GM19395 (cell line): ENCODE data around the gene ALG12.
"Not testable (repeated sequence)": the region's sequence is repeated elsewhere in the genome, so short reads cannot be mapped to it uniquely, and the experiment has no call there.

Experiments
- ATAC-seq: cut with Tn5 transposase; IDR thresholded peaks from one replicate; pipeline ENCODE4 v1.9.1; 2021; ENCODE audit warnings: mild to moderate bottlenecking, moderate library complexity; ENCODE audit not compliant: unreplicated experiment

Gene ALG12

DNA sequence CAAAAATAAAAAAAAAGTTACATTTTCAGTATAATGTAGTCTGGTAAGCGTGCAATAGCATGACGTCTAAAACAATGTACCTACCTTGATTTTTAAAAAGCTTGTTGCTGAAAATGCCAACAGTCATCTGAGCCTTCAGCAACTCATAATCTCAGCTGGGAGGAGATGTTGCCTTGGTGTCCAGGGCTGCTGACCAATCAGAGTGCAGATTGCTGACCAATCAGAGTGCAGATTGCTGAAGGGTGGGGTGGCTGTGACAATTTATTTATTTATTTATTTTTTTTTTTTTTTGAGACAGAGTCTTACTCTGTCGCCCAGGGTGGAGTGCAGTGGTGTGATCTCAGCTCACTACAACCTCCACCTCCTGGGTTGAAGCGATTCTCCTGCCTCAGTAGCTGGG is 46.8 kb downstream of the ALG12 start:
- ATAC-seq, result no peak

DNA sequence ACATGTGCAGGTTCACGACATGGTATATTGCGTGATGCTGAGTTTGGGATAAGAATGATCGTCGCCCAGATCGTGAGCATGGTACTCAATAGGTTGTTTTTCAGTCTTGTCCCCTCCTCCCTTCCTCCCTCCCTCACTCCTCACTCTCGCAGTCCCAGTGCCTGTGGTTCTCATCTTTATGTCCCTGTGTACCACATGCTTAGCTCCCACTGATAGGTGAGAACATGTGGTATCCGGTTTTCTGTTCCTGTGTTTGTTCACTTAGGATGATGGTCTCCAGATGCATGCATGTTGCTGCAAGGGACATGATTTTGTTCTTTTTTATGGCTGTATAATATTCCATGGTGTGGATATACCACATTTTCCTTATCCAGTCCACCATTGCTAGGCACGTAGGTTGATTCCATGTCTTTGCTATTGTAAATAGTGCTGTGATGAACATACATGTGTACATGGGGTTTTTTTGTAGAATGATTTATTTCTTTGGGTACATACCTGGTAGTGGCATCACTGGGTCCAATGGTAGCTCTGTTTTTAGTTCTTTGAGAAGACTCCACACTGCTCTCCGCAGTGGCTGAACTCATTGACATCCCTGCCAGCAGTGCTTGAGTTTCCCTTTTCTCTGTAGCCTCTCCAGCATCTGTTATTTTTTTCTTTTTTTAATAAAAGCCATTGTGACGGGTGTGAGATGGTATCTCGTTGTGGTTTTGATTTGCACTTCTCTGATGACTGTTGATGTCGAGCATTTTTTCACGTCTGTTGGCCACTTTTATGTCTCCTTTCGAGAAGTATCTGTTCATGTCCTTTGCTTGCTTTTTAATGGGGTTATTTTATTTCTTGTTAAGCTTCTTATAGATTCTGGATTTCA is 48.2 kb downstream of the ALG12 start:
- ATAC-seq, result no peak

DNA sequence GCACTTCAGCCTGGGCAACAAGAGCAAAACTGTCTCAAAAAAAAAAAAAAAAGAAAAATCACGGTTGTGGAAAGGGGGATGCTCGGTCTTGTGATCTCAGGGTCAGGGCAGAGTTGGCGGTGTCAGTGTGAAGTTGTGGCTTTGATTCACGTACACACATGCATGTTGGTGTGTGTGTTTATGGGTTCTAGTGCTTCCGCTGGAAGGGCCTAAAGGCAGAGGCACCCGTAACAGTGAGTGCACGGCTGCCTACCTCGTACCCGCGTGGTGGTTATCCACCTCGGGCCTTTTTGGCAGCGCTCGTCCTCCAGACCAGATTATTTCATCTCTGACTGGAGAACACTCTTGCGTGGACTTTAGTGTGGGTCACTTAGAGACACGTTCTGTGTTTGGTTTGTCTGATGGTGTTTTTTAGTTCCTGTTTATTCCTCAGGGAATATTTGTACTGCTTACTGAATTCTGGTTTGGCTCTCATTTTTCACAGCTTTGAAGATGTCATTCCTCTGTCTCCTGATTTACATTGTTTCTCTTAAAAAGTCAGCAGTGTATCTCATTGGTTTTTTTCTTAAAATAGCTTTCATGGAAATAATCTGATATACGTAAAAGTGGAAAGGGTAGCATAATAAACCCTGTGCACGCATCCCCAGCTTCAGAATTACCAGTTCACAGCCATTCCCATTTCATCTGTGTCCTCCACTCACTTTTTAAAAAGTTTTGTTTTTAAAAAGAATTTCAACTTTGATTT is 49.0 kb downstream of the ALG12 start:
- no peak for ATAC-seq

DNA sequence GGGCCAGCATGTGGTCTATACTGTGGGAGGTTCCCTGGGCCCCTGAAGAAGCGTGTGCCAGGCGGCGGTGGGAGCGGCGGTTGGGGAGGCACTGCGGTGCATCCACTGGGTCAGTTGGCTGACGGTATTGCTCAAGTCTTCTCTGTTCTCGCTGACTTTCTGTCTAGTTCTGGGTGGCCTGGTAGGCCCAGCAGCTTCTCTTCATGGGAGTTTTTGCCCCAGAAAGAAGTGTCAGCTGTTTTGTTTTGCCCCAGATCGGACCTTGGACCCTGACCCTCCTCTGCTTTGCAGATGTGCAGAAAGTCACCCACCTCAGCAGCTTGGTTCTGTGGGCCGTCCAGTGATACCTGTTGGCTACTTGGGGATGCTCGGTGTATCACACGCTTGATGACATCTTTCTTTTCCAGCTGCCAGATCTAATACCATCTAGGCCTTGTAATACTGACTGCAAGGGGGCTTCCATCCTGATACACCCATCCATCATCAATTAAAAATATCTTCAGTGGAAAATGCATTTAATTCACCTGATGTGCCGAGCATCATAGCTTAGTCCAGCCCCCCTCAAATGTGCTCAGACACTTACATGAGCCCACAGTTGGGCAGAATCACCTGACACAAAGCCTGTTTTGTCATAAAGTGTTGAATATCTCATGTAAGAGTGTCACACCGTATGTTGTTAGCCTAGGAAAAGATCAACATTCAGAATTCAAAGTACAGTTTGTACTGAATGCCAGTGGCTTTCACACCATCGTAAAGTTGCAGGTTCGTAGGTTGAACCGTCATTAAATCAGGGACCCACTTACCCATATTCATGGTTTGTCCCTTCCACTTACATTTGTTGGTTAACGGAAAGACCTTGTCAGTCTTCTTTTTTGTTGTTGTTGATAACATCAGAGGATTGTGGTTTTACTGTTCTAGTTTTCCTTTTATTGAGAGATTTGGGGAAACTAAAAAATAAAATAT is 50.7 kb downstream of the ALG12 start:
- ATAC-seq, result no peak

DNA sequence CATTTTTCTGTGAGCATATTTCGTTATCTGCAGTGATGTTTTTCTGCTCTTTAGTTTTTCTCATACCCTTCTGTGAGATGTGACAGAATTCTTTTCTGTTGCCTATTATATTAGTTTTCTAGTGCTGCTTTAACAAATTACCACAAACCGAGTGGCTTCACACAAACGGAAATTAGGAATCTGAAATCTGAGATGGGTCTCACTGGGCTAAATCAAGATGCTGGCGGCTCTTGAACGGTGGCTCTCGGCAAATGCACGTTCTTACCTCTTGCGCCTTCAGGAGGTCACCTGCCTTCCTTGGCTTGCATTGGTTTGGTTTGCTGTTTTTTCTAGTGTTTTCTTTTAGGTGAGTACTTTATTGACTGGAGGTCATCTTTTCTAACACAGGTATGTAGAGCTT is 51.6 kb downstream of the ALG12 start:
- ATAC-seq, result no peak

DNA sequence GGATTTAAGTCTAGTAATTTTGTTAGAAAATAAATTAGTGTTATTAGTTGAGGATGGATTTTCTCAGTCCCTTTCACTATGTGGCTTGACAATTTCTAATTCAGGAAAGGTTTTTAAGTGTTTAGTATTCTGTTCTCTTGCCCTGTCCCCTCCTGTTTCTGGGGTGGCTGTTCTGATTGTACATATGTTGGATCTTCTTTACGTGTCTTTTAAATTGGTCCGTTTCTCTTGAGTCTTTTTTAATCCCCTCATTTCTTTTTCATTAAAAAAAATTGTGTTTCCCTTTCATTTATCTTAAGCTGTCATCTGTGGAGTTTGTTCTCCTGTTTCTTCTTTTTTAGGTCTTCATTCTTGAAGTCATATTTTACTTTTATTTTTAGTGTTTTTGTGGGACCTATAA is 52.1 kb downstream of the ALG12 start:
- no peak for ATAC-seq

DNA sequence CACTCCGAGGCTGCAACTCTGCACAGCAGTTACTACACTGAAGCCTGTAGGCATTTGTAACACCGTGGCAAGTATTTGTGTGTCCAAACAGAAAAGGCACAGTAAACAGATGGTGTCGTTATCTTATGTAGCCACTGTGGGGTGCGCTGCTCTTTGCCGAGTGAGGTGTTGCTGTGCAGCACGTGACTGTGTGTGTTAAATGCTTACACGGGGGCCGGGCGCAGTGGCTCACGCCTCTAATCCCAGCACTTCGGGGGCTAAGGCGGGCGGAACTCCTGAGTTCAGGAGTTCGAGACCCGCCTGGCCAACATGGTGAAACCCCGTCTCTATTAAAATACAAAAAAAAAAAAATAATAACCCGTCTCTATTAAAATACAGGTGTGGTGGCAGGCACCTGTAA is 53.1 kb downstream of the ALG12 start:
- ATAC-seq, result no peak

DNA sequence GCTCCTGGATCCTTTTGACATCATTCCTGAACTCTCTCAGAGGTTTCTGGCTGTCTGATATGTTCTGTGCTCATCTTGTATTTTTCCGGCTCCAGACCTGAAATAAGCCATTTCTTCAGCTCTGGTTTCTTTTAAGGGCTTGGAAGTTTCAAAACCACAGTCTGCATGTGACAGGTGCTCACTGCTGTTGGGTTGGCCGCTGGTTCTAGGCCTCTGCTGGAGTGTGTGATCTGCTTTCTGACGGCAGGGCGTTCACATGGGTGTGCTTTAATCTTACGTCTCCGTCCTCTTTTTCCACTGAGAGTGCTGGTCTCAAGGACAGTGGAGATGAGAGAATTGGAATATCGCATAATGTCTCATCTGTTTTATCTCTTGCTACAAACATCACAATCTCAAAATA is 54.3 kb downstream of the ALG12 start:
- no peak for ATAC-seq

DNA sequence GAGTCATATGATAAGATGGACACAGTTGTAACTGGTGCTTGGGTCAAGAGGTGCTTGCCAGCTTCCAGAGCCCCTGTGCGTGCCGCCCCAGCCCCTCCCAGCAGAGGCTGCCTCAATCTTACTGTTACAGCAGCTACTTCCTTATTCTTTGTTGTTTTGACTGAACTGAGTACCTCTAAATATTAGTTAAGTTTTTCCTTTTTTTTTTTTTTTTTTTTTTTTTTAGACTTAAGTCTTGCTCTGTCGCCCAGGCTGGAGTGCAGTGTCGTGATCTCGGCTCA is 55.8 kb downstream of the ALG12 start:
- ATAC-seq, result no peak

DNA sequence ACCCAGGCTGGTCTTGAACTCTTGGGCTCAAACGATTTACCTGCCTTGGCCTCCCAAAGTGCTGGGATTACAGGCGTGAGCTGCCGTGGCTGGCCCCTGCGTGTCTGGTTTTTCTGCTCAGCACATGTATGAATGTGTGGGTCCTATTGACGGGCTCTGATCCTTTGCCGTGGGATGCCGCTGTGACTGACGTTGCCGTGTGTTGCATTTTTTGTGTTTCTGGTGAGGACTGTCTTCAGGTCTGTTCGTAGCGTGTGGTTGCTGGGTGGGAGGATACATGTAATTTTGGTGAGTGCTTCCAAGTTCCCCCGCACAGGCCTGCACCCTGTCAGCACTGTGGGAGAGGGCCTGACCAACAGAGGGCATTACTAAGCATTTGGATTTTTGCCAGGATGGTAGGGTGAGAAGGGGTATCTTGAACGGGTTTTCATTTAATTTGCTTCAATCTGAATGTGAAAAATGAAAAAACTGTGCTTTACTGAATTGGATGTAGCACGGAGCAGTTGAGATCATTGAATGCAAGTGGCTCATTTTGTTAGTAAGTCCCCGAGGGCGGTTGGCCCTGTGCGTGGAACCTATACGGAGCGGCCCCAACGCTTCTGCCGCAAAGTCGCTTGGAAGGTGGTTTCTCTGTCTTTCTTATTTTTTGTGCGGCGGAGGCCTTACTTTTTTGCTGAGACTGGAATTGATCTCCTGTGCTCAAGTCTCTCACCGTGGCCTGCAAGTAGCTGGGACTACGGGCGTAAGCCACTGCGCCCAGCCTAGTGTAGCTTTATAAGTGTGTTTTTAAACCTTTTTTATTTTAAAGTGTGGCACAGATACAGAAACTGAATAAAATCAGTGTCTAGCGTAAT is 56.4 kb downstream of the ALG12 start:
- no peak for ATAC-seq

DNA sequence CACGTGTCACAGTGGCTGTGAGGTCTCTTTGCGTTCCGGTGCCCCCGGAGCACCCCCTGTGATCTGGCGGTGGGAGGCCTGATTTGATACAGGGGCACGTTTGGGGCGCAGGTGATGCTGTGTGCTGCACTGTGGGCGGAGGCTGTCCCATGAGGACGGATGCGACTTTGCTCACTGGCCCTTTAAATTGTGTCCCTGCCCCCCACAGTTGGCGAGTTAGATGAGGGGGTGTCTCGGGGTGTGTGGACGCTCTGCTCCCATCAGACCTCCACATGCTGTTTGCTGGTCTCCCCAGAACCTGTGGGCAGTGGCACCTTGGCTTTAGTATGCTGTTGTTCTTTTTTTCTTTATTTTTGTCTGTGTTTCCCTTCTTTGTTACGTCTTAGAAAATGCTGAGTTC is 59.4 kb downstream of the ALG12 start:
- ATAC-seq, result no peak

DNA sequence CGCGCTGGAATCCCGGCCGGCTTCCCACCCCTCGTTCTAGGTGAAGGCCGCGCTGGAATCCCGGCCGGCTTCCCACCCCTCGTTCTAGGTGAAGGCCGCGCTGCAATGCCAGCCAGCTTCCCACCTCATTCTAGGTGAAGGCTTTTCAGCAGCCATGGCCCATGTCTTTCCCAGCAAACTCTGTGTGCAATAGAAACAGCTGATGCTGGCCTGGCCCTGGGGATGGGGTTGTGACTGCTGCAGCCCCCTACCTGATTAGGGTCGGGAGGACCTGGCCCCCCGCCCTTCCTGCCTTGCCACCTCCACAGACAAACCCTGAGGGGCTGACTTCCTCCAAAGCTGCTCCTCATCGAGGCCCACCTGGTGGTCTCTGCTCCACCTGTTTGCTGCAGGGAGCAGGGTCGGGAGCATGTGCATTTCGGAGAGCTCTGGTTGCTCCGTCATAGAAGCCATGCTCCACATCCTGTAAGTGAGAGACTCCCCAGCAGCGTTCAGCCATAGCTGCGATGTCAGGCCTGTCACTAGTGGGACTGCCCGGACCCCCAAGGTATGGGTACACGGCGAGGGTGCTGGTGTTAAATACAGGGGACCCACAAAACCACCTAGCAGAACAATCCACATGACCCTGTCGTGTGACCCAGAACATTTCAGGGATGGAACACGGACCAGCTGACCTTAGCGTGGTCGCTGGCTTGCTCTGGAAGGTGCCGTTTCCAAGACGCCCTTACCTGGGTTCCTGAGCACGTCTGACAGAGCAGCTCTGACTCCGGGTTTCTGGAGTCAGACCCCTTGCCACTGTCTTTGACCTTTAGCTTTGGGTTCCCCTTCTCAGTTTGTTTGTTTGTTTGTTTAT is 61.2 kb downstream of the ALG12 start:
- ATAC-seq, result no peak

DNA sequence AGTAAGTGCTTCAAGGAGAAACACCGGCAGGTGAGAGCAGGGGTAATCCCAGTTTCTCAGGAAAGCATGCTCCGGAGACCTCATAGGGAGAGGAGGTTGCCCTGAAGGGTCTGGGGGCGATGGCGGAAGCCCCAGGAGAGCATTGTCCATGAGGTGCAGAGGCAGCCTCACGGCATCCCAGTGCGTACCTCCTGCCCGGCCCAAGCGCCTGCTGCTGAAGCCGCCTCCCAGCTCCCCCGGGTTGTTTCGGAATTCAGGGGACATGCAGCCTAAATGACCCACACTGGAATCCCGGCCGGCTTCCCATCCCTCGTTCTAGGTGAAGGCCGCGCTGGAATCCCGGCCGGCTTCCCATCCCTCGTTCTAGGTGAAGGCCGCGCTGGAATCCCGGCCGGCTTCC is 61.9 kb downstream of the ALG12 start:
- ATAC-seq, result no peak

DNA sequence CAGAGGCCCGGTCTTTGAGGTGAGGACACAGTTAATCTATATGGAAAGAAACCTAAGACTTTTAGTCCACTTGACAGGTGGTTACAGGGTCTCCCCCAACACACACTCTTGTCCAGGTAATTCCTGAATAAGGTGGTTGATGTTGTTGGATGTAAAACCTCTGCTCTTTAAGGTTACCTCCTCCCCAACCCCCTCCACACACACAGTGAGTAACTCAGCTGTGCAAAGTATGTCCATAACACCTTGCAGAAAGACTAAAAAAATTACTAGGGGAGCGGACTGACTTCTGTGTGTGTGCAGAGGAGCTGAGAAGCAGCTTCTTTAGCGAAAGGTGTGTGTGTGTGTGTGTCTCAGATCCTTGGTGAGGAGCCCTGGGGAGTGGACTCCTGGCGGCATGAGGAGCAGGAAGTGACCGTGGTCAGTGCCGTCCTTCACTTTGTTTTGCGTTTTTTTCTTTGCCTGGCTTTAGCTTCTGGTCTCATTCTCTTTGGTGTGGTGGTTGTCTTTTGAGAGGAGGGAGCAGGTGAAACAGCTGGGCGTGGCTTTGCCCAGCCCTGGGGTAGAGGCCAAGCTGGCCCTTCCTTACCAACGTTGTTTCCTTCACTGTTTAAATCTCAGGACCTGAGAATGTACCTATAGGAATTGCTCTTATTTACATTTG is 62.9 kb downstream of the ALG12 start:
- no peak for ATAC-seq

DNA sequence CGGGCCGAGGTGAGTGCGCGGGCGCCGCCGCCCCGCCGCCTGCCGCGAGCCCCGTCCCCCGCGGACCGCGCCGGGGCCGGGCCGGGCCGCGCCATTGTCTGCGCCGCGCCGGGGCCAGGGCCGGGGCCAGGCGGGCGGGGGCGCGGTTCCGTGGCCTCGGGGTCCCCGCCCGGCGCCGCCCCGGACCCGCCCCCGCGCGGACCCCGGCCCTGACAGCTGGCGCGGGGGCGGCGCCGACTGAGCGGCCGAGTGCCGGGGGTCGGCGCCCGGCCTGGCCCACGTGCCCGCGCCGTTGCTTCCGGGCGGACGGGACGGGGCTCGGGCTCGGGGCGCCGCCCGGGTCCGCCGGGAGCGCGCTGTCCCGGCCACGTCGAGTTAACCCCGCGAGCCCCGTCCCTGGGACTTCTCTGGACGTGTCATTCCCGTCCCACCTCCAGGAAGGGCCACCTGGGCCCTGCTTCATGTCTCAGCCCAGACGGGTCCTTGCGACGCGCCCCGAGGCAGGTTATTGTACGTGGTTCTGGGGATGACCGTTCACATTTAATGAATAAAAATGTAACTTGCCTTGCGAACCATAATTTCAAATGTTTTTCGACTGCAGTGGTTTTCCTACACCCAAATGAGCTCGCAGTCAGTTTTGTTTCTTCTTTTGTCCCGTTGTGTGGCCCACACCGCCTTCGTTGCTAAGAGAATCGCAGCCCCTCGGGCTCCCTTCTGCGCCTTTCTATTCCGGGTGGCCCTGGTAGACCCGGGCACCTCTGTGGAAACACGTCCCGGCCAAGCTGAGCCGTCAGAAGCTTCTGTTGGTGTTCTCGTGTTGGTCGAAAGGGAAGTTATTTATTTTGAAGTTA is 64.0 kb downstream of the ALG12 start:
- ATAC-seq, result peak; percentile 26

DNA sequence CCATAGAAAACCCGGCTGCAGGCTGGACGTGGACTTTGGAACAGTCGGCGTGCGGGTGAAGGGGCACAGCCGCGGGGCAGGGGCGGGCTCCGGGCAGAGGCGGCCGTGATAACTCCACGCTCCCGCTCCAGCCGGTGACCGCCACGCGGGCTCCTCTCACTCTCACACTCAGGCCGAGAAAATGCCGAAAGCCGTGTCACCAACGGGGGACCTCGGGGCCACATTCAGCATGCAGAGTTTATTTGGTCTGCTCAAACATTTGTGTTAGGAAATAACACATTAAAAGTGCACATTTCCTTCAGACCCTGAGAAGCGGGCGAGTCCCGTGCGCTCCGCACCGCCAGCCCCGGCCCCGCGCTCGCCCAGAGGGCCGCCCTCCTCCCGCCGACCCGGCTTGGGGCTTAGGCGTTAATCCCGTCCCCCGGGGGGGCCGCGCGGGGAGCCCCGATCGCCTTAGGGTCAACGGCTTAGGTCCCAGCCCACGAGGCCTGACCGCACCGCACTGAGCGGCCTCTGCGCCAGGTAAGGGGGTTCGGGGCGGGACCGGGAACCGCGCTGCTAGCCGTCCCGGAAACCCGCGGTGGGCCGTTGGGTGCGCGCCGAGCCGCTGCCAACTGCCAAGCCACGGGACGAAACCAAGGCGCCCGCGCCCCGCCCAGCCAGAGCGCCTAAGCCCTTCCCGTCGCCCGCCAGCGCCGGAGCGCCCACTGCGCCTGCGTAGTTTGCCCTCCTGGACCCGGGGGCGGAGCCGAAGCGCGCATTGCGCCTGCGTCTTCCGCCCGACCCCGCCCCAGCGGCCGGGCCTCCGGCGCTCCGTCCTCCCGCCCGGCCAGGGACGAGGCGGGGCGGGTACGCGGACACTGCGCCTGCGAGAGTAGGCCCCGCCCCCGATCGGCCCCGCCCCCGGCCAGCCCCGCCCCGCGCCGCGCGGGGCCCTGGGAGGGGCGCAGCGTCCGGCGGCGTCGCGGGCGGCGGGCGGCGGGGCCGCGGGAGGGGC is 65.0 kb downstream of the ALG12 start, which contains the start of gene ZBED4:
Gene ZBED4 (plus strand): TSS at position 947 of the 997 bp plus-strand sequence. CDS start 29,819 bp downstream, outside the sequence.
- ATAC-seq, result peak; percentile 75

DNA sequence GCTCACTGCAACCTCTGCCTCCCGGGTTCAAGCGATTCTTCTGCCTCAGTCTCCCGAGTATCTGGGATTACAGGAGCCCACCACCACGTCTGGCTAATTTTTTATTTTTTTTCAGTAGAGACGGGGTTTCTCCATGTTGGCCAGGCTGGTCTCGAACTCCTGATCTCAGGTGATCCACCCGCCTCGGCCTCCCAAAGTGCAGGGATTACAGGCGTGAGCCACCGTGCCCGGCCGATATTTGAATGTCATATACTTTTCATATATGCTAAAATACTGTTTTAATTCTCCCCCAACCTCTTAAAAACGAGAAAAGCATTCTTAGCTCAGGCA is 65.7 kb downstream of the ALG12 start:
- ATAC-seq, result not testable (repeated sequence)
